ENCODE measurements around the gene SAP30BP. TPM values are rescaled to one million over a fixed set of nuclear protein-coding genes. Genes with fewer than 3 reads are reported as not detected.

Gene SAP30BP
- total RNA-seq, 1 experiment from 2014 or later: 89.7 TPM

DNA sequence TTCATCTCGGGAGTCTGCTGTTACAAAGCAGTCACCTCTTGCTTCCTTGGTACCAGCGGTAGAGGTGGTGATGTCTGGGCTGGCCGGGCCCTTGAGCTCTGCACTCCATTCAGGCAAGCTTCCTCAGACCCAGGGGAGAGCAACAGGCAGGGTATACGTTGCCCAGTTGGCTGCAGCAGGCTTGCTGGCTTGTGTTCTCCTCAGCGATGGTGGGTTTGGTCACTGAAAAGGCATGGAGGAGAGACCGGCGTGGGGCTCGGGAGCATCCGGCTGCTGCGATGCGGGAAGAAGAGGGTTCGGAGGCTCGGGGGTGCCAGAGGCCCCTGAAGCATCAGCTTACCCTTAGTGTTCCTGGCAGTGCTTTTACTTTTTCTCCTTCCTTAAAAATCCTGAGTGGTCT is 25.8 kb downstream of the SAP30BP start:
- H3K4me2 ChIP-seq (ENCODE audit: insufficient read depth, insufficient read length, low read length): no peak overlapping the region
- no peak overlapping the region for H3K18ac ChIP-seq (ENCODE audit: insufficient read length, low read depth, low read length)
- H3K4me1 ChIP-seq (ENCODE audit: insufficient read depth, low read length): no peaks in the 10 kb centered on the region
- H2AFZ ChIP-seq (ENCODE audit: low read length): no peak overlapping the region
- no peak overlapping the region for H3T11ph ChIP-seq (ENCODE audit: low read length)
- no peak overlapping the region for H3K23ac ChIP-seq (ENCODE audit: insufficient read length, low read depth, low read length)
- DNase-seq: no peak
- H3K27ac ChIP-seq (ENCODE audit: insufficient read length, low read depth, low read length): no peak overlapping the region
- Mint-ChIP-seq H3K9me3 (no peaks in the 10 kb centered on the region), H3K27me3 (ENCODE audit: low read depth) (no peaks in the 10 kb centered on the region), H3K27ac (peak overlapping the region in 2 of 3 experiments; percentile 96 to 97; a peak in 2 of 7 replicates), H3K4me1 (peaks cover 33 to 46% of the 10 kb centered on the region in 2 experiments), H3K36me3 (ENCODE audit: insufficient read depth in 1 of 3, low read depth in 3 of 3) (peaks cover 9 to 37% (median 21%) of the 10 kb centered on the region in 3 experiments; a peak in 6 of 7 replicates), H3K4me3 (no peak overlapping the region)
- no peak overlapping the region for H3K4ac ChIP-seq (ENCODE audit: low read depth, low read length)
- H4K20me1 ChIP-seq (ENCODE audit: control insufficient read depth, insufficient read depth, insufficient read length): no peaks in the 10 kb centered on the region
- H4K5ac ChIP-seq (ENCODE audit: insufficient read length, low read depth, low read length): no peak overlapping the region
- H2BK12ac ChIP-seq (ENCODE audit: insufficient read length, low read depth, low read length): no peak overlapping the region
- no peak overlapping the region for H2BK20ac ChIP-seq (ENCODE audit: low read depth, low read length, poor library complexity, severe bottlenecking)
- no peaks in the 10 kb centered on the region for H3K27me3 ChIP-seq (ENCODE audit: insufficient read depth, low read length)
- H3K79me1 ChIP-seq (ENCODE audit: insufficient read depth, low read depth, low read length, poor library complexity, severe bottlenecking): no peaks in the 10 kb centered on the region
- H3K23me2 ChIP-seq (ENCODE audit: insufficient read length, low read depth, low read length, poor library complexity, severe bottlenecking): no peaks in the 10 kb centered on the region
- no peak overlapping the region for H2BK5ac ChIP-seq (ENCODE audit: insufficient read length, low read length)
- TF ChIP-seq, protein P1, sequence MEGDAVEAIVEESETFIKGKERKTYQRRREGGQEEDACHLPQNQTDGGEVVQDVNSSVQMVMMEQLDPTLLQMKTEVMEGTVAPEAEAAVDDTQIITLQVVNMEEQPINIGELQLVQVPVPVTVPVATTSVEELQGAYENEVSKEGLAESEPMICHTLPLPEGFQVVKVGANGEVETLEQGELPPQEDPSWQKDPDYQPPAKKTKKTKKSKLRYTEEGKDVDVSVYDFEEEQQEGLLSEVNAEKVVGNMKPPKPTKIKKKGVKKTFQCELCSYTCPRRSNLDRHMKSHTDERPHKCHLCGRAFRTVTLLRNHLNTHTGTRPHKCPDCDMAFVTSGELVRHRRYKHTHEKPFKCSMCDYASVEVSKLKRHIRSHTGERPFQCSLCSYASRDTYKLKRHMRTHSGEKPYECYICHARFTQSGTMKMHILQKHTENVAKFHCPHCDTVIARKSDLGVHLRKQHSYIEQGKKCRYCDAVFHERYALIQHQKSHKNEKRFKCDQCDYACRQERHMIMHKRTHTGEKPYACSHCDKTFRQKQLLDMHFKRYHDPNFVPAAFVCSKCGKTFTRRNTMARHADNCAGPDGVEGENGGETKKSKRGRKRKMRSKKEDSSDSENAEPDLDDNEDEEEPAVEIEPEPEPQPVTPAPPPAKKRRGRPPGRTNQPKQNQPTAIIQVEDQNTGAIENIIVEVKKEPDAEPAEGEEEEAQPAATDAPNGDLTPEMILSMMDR (conservative IDR thresholded peaks at IDR 0.05): no peak
- H3K9ac ChIP-seq (ENCODE audit: extremely low read depth, insufficient read length, low read length): no peak overlapping the region
- H4K91ac ChIP-seq (ENCODE audit: insufficient read length, low read depth, low read length): no peak overlapping the region
- no peak overlapping the region for H2AK5ac ChIP-seq (ENCODE audit: insufficient read length, low read length)
- no peak overlapping the region for H3K14ac ChIP-seq (ENCODE audit: insufficient read depth, low read length)
- H2BK15ac ChIP-seq (ENCODE audit: low read depth, low read length): no peak overlapping the region
- no peaks in the 10 kb centered on the region for H3K79me2 ChIP-seq (ENCODE audit: insufficient read depth, low read length)
- H4K8ac ChIP-seq (replicated peaks; ENCODE audit: insufficient read length, low read depth, low read length): no peak overlapping the region
- H3K56ac ChIP-seq (ENCODE audit: insufficient read length, low read depth, low read length): no peak overlapping the region
- no CpG with 5 or more reads among the region's 13 CpGs for WGBS (ENCODE audit: extremely low coverage, insufficient read length, low lambda C conversion rate)
- H2BK120ac ChIP-seq (ENCODE audit: low read depth, low read length, poor library complexity, severe bottlenecking): no peak overlapping the region
- H3K9me3 ChIP-seq (ENCODE audit: control insufficient read depth, low read depth, low read length): no peaks in the 10 kb centered on the region

Measured in H9 (cell line).